NCI-H1694 (cell line): ENCODE data around the gene TRRAP.

ENCODE experiments used
- DNase-seq: peaks from one replicate; lab custom pipeline; 2025; lab: John Stamatoyannopoulos, UW

TRRAP gene

GRCh38 chr7:98900815-98901214, 22.5 kb downstream of the TRRAP start:
- DNase-seq, result no peak

GRCh38 chr7:98902523-98902922, 24.2 kb downstream of the TRRAP start:
- DNase-seq, result no peak

- DNase-seq, result no peak
These were observed 24.9 kb downstream of the TRRAP start for GRCh38 chr7:98903246-98903645.

- no peak for DNase-seq
These were observed 29.2 kb downstream of the TRRAP start for GRCh38 chr7:98907570-98907969.

GRCh38 chr7:98908585-98908984, 30.3 kb downstream of the TRRAP start:
- no peak for DNase-seq

- no peak for DNase-seq
These were observed 31.2 kb downstream of the TRRAP start for GRCh38 chr7:98909487-98909886.

- no peak for DNase-seq
These were observed 32.1 kb downstream of the TRRAP start for GRCh38 chr7:98910427-98910826.

GRCh38 chr7:98911916-98912315, 33.6 kb downstream of the TRRAP start:
- DNase-seq, result peak; percentile 92

- DNase-seq, result no peak
These were observed 34.7 kb downstream of the TRRAP start for GRCh38 chr7:98913026-98913425.

GRCh38 chr7:98913612-98914011, 35.3 kb downstream of the TRRAP start:
- peak; percentile 11 for DNase-seq

GRCh38 chr7:98917331-98917730, 39.0 kb downstream of the TRRAP start:
- no peak for DNase-seq

- no peak for DNase-seq
These were observed 43.5 kb downstream of the TRRAP start for GRCh38 chr7:98921608-98922372.

GRCh38 chr7:98922392-98923187, 44.3 kb downstream of the TRRAP start:
- DNase-seq, result no peak

GRCh38 chr7:98923512-98923911, 45.2 kb downstream of the TRRAP start:
- DNase-seq, result no peak

GRCh38 chr7:98927125-98927524, 48.8 kb downstream of the TRRAP start:
- DNase-seq, result no peak

- DNase-seq, result no peak
These were observed 52.1 kb downstream of the TRRAP start for GRCh38 chr7:98930464-98930863.

- DNase-seq, result no peak
These were observed 52.6 kb downstream of the TRRAP start for GRCh38 chr7:98930921-98931320.

- no peak for DNase-seq
These were observed 55.0 kb downstream of the TRRAP start for GRCh38 chr7:98933321-98933720.

- no peak for DNase-seq
These were observed 55.9 kb downstream of the TRRAP start for GRCh38 chr7:98934267-98934666.

GRCh38 chr7:98935811-98936210, 57.5 kb downstream of the TRRAP start:
- no peak for DNase-seq

- no peak for DNase-seq
These were observed 65.0 kb downstream of the TRRAP start for GRCh38 chr7:98943336-98943735.

GRCh38 chr7:98944386-98944785, 66.1 kb downstream of the TRRAP start:
- no peak for DNase-seq

- DNase-seq, result no peak
These were observed 67.5 kb downstream of the TRRAP start for GRCh38 chr7:98945852-98946251.
